Measurements from ENCODE around the gene KCNH6.

The KCNH6 gene

GRCh38 chr17:63550817-63551639 is 27.9 kb downstream of the KCNH6 start:
- no peak for DNase-seq (ENCODE audit: low read depth)

- no peak for DNase-seq (ENCODE audit: low read depth)
Observed at GRCh38 chr17:63552211-63552610, 29.1 kb downstream of the KCNH6 start.

- DNase-seq (ENCODE audit: low read depth), result no peak
Observed at GRCh38 chr17:63555500-63556156, 32.5 kb downstream of the KCNH6 start.

- DNase-seq (ENCODE audit: low read depth), result no peak
Observed at GRCh38 chr17:63557416-63557815, 34.3 kb downstream of the KCNH6 start.

- no peak for DNase-seq (ENCODE audit: low read depth)
Observed at GRCh38 chr17:63558441-63558840, 35.3 kb downstream of the KCNH6 start.

- no peak for DNase-seq (ENCODE audit: low read depth)
Observed at GRCh38 chr17:63561819-63562218, 38.7 kb downstream of the KCNH6 start.

- DNase-seq (ENCODE audit: low read depth), result no peak
Observed at GRCh38 chr17:63563339-63563738, 40.2 kb downstream of the KCNH6 start.

- DNase-seq (ENCODE audit: low read depth), result no peak
Observed at GRCh38 chr17:63564562-63564961, 41.4 kb downstream of the KCNH6 start.

GRCh38 chr17:63567229-63567628 is 44.1 kb downstream of the KCNH6 start:
- no peak for DNase-seq (ENCODE audit: low read depth)

GRCh38 chr17:63568563-63568962 is 45.4 kb downstream of the KCNH6 start:
- no peak for DNase-seq (ENCODE audit: low read depth)

- DNase-seq (ENCODE audit: low read depth), result no peak
Observed at GRCh38 chr17:63571632-63572310, 48.6 kb downstream of the KCNH6 start.

GRCh38 chr17:63573634-63574033 is 50.5 kb downstream of the KCNH6 start:
- DNase-seq (ENCODE audit: low read depth), result no peak

GRCh38 chr17:63578027-63578768 is 55.0 kb downstream of the KCNH6 start:
- no peak for DNase-seq (ENCODE audit: low read depth)

- DNase-seq (ENCODE audit: low read depth), result no peak
Observed at GRCh38 chr17:63578769-63579111, 55.6 kb downstream of the KCNH6 start.

GRCh38 chr17:63579633-63580032 is 56.5 kb downstream of the KCNH6 start:
- no peak for DNase-seq (ENCODE audit: low read depth)

- no peak for DNase-seq (ENCODE audit: low read depth)
Observed at GRCh38 chr17:63587770-63588169, 64.6 kb downstream of the KCNH6 start.

- no peak for DNase-seq (ENCODE audit: low read depth)
Observed at GRCh38 chr17:63588797-63589196, 65.6 kb downstream of the KCNH6 start.

- no peak for DNase-seq (ENCODE audit: low read depth)
Observed at GRCh38 chr17:63589646-63590045, 66.5 kb downstream of the KCNH6 start.

GRCh38 chr17:63592797-63593196 is 69.6 kb downstream of the KCNH6 start:
- no peak for DNase-seq (ENCODE audit: low read depth)

- DNase-seq (ENCODE audit: low read depth), result no peak
Observed at GRCh38 chr17:63595132-63595531, 72.0 kb downstream of the KCNH6 start.
